NCI-H2029 treated with DMSO at 0.1 percent for 48 hours (cell line): Measurements from ENCODE around the gene TRABD2B.

Source experiments
- DNase-seq: peaks from one replicate; lab custom pipeline; 2025; lab: John Stamatoyannopoulos, UW

The TRABD2B gene

GRCh38 chr1:47827109-47827508 is 170.1 kb downstream of the TRABD2B start:
- DNase-seq = no peak

GRCh38 chr1:47824716-47825115 is 172.5 kb downstream of the TRABD2B start:
- DNase-seq = no peak

- DNase-seq = no peak
Observed at GRCh38 chr1:47824297-47824696, 172.9 kb downstream of the TRABD2B start.

GRCh38 chr1:47823040-47823808 is 174.0 kb downstream of the TRABD2B start:
- no peak for DNase-seq

GRCh38 chr1:47821760-47822159 is 175.4 kb downstream of the TRABD2B start:
- no peak for DNase-seq

- DNase-seq = no peak
Observed at GRCh38 chr1:47819574-47819888, 177.7 kb downstream of the TRABD2B start.

- no peak for DNase-seq
Observed at GRCh38 chr1:47818682-47819573, 178.3 kb downstream of the TRABD2B start.

GRCh38 chr1:47817861-47818260 is 179.3 kb downstream of the TRABD2B start:
- no peak for DNase-seq

- DNase-seq = no peak
Observed at GRCh38 chr1:47816325-47817071, 180.7 kb downstream of the TRABD2B start.

GRCh38 chr1:47814612-47815395 is 182.4 kb downstream of the TRABD2B start:
- no peak for DNase-seq

- no peak for DNase-seq
Observed at GRCh38 chr1:47813970-47814369, 183.2 kb downstream of the TRABD2B start.

GRCh38 chr1:47812904-47813514 is 184.2 kb downstream of the TRABD2B start:
- DNase-seq = no peak

- no peak for DNase-seq
Observed at GRCh38 chr1:47810964-47811682, 186.1 kb downstream of the TRABD2B start.

- peak; percentile 91 for DNase-seq
Observed at GRCh38 chr1:47809301-47810084, 187.7 kb downstream of the TRABD2B start.

- no peak for DNase-seq
Observed at GRCh38 chr1:47808612-47809011, 188.6 kb downstream of the TRABD2B start.

- DNase-seq = peak; percentile 97
Observed at GRCh38 chr1:47805921-47806361, 191.2 kb downstream of the TRABD2B start.

GRCh38 chr1:47805018-47805417 is 192.2 kb downstream of the TRABD2B start:
- no peak for DNase-seq

- peak; percentile 21 for DNase-seq
Observed at GRCh38 chr1:47803815-47804501, 193.2 kb downstream of the TRABD2B start.

GRCh38 chr1:47797575-47797974 is 199.6 kb downstream of the TRABD2B start:
- DNase-seq = peak; percentile 35
